GM12875 (cell line): ENCODE data around the gene GALP.

Experiments
- H3K4me3 ChIP-seq: one replicate; pipeline ENCODE4 v1.5.1; 2011; ENCODE audit warnings: low read depth, low read length, control low read depth
- TF ChIP-seq, protein P1 (sequence below): IDR thresholded peaks from 2 replicates; pipeline ENCODE4 v1.5.1; 2011; ENCODE audit warnings: low read depth, mild to moderate bottlenecking, control low read depth, inconsistent platforms, low read length, moderate library complexity, borderline replicate concordance; ENCODE audit not compliant: insufficient read depth

The GALP gene

DNA sequence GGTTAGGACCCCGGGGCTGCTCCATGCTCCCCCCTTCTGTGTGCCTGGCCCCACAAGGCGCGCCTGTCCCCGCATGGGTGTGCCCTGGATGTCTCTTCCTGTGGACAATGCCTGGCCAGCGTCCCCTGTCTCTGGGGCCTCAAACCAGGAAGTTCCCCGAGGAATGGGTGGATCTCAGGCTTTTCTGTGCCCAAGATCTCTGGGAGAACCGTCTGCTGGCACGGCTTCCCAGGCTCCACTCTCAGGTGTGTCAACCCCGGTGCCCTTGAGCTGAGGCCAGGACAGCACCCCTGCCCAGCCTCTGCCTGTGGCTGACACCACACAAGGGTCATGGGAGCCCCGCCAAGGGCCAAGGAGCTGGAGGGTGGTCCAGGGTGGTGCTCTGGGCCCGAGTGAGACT, 19.0 kb upstream of the GALP start:
- TF ChIP-seq, protein P1, sequence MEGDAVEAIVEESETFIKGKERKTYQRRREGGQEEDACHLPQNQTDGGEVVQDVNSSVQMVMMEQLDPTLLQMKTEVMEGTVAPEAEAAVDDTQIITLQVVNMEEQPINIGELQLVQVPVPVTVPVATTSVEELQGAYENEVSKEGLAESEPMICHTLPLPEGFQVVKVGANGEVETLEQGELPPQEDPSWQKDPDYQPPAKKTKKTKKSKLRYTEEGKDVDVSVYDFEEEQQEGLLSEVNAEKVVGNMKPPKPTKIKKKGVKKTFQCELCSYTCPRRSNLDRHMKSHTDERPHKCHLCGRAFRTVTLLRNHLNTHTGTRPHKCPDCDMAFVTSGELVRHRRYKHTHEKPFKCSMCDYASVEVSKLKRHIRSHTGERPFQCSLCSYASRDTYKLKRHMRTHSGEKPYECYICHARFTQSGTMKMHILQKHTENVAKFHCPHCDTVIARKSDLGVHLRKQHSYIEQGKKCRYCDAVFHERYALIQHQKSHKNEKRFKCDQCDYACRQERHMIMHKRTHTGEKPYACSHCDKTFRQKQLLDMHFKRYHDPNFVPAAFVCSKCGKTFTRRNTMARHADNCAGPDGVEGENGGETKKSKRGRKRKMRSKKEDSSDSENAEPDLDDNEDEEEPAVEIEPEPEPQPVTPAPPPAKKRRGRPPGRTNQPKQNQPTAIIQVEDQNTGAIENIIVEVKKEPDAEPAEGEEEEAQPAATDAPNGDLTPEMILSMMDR = no peak
- no peak overlapping the region for H3K4me3 ChIP-seq

DNA sequence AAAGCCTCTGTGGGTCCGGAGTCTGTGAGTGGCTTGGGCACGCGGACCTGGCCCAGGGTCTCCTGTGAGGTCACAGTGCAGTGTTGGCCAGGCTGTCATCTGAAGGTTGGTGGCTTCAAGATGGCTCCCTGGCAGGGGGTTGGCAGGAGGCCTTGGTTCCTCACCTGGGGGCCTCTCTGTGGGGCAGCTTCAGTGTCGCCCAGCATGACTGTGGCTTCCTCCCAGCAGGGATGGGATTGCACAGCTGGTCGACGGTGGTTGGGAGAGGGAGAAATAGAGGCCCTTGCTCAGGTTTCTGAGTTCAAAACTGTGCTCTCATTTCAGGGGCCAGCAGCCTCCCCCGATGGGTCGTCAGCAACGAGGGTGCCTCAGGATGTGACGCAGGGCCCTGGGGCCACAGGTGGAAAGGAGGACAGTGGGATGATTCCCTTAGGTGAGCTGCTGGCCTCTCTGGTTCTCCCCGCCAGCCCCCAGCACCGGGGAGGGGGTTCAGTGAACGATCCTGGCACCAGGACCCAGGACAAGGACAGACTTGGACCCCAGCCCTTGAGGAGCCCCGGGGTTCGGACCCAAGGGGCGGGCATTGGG, 17.5 kb upstream of the GALP start:
- H3K4me3 ChIP-seq = no peak overlapping the region
- TF ChIP-seq, protein P1 = no peak

- no peak overlapping the region for H3K4me3 ChIP-seq
- TF ChIP-seq, protein P1 = no peak
Measured at GRCh38 chr19:56159009-56159559, 16.7 kb upstream of the GALP start.

DNA sequence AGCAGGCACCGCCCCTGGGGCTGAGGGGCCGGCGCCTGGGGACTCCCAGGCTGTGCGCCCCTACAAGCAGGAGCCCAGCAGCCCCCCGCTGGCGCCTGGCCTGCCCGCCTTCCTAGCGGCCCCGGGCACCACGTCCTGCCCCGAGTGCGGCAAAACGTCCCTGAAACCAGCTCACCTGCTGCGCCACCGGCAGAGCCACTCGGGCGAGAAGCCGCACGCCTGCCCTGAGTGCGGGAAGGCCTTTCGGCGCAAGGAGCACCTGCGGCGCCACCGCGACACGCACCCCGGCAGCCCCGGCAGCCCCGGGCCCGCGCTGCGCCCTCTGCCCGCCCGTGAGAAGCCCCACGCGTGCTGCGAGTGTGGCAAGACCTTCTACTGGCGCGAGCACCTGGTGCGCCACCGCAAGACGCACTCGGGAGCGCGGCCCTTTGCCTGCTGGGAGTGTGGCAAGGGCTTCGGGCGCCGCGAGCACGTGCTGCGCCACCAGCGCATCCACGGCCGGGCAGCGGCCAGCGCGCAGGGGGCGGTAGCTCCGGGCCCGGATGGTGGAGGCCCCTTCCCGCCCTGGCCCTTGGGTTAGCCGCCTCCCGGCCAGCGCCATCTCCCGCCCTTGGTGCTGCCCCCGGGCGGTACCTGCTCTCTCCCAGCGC, 16.1 kb upstream of the GALP start:
- TF ChIP-seq, protein P1 = no peak
- H3K4me3 ChIP-seq = no peak overlapping the region

DNA sequence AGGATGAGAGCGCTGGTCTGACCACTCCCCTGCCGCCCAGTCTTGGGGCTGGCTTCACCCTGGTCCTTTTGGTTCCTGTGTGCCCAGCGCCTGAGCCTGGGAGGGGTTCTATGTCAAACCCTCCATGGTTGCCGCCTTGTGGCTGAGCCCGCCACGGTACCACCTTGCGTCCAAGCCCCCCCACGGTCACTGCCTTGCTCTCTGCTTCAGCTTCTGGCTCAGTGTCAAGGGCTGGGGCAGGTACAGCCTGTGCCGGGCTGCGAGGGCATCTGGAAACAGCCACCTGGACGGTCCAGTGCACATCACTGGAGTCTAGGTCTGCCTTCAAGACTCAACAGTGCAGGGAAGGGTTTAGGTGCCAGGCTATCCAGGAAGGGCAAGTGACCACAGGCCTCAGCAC, 14.3 kb upstream of the GALP start:
- no peak overlapping the region for H3K4me3 ChIP-seq

GRCh38 chr19:56162258-56162657, 13.6 kb upstream of the GALP start:
- TF ChIP-seq, protein P1 = no peak
- no peak overlapping the region for H3K4me3 ChIP-seq

More for the DNA sequence above, 14.3 kb upstream of the GALP start:
- TF ChIP-seq, protein P1 = no peak

GRCh38 chr19:56163097-56163496, 12.7 kb upstream of the GALP start:
- TF ChIP-seq, protein P1 = no peak

More at GRCh38 chr19:56163097-56163496, 12.7 kb upstream of the GALP start:
- no peak overlapping the region for H3K4me3 ChIP-seq
